Left ventricle myocardium inferior (tissue), 1 donor: ENCODE data around the gene SLC6A17. TPM values are rescaled to one million over a fixed set of nuclear protein-coding genes. Genes with fewer than 3 reads are reported as not detected.

Experiments used
- DNase-seq: peaks from one replicate; pipeline ENCODE4 v3.0.0-alpha.2; 2020
- H3K27ac ChIP-seq: fragments of 200-600 bp; replicated peaks from 2 replicates; pipeline ENCODE4 v1.8.0; 2021
- H3K27me3 ChIP-seq: fragments of 200-600 bp; 2 replicates; pipeline ENCODE4 v1.8.0; 2021; ENCODE audit warnings: low read depth
- H3K36me3 ChIP-seq: fragments of 200-600 bp; 2 replicates; pipeline ENCODE4 v1.8.0; 2021
- H3K4me1 ChIP-seq: fragments of 200-600 bp; 2 replicates; pipeline ENCODE4 v1.8.0; 2021
- H3K4me3 ChIP-seq: fragments of 200-600 bp; 2 replicates; pipeline ENCODE4 v1.8.0; 2021; ENCODE audit warnings: mild to moderate bottlenecking, moderate library complexity
- H3K9me3 ChIP-seq: fragments of 200-600 bp; replicated peaks from 2 replicates; pipeline ENCODE4 v1.8.0; 2021
- CTCF ChIP-seq: fragments of 200-600 bp; IDR thresholded peaks from 2 replicates; pipeline ENCODE4 v1.8.0; 2021; ENCODE audit warnings: antibody characterized with exemption, mild to moderate bottlenecking, borderline replicate concordance
- intact Hi-C: fragments of 100-400 bp; cut with micrococcal nuclease; formaldehyde crosslinking; loops from one replicate; pipeline ENCODE4 v1.11.0; 2022
- total RNA-seq: library from RNA; stranded (reverse); fragmentation: NEBNext Ultra II Directional; extraction: Animal tissue kit (Norgen Biotek cat#: 25700); gene quantifications from one replicate; pipeline ENCODE4 v1.2.1, GENCODE V29; 2021
- donor health status: DM: no; HTN: yes; CAD: no; lungs with severe emphysema.

The SLC6A17 gene
- total RNA-seq, 1 donor from 2014 or later = not detected

- no peaks in the 10 kb centered on the region for H3K36me3 ChIP-seq
- H3K27me3 ChIP-seq = no peaks in the 10 kb centered on the region
- H3K4me1 ChIP-seq = no peaks in the 10 kb centered on the region
- no peak for DNase-seq
- intact Hi-C loops = no loop called here
- H3K27ac ChIP-seq = no peak overlapping the region
- H3K9me3 ChIP-seq = no peaks in the 10 kb centered on the region
- H3K4me3 ChIP-seq = no peak overlapping the region
- no peak for TF ChIP-seq CTCF
Measured at GRCh38 chr1:110197905-110198629, 47.8 kb downstream of the SLC6A17 start.

GRCh38 chr1:110198746-110199145, 48.5 kb downstream of the SLC6A17 start:
- Histone ChIP-seq H3K4me3 (no peak overlapping the region), H3K36me3 (no peaks in the 10 kb centered on the region), H3K27me3 (no peaks in the 10 kb centered on the region), H3K27ac (no peak overlapping the region), H3K9me3 (no peaks in the 10 kb centered on the region), H3K4me1 (no peaks in the 10 kb centered on the region)
- intact Hi-C loops = no loop called here
- no peak for DNase-seq
- TF ChIP-seq CTCF = no peak

- Histone ChIP-seq H3K27ac (no peak overlapping the region), H3K4me3 (no peak overlapping the region), H3K9me3 (no peaks in the 10 kb centered on the region), H3K27me3 (no peaks in the 10 kb centered on the region), H3K4me1 (no peaks in the 10 kb centered on the region), H3K36me3 (no peaks in the 10 kb centered on the region)
- intact Hi-C loops = no loop called here
- DNase-seq = no peak
- no peak for TF ChIP-seq CTCF
Measured at GRCh38 chr1:110200190-110200589, 49.9 kb downstream of the SLC6A17 start.

GRCh38 chr1:110200666-110201065, 50.4 kb downstream of the SLC6A17 start:
- TF ChIP-seq CTCF = no peak
- H3K4me3 ChIP-seq = no peak overlapping the region
- no peaks in the 10 kb centered on the region for H3K4me1 ChIP-seq
- H3K9me3 ChIP-seq = no peaks in the 10 kb centered on the region
- H3K27ac ChIP-seq = no peak overlapping the region
- DNase-seq = no peak
- intact Hi-C loops = no loop called here
- no peaks in the 10 kb centered on the region for H3K36me3 ChIP-seq
- no peaks in the 10 kb centered on the region for H3K27me3 ChIP-seq

- no peak for TF ChIP-seq CTCF
- H3K9me3 ChIP-seq = no peaks in the 10 kb centered on the region
Measured at GRCh38 chr1:110201157-110201825, 51.0 kb downstream of the SLC6A17 start.

More at GRCh38 chr1:110201157-110201825, 51.0 kb downstream of the SLC6A17 start:
- intact Hi-C loops = no loop called here
- Histone ChIP-seq H3K27ac (no peak overlapping the region), H3K4me1 (no peaks in the 10 kb centered on the region), H3K4me3 (no peak overlapping the region), H3K27me3 (no peaks in the 10 kb centered on the region), H3K36me3 (no peaks in the 10 kb centered on the region)
- DNase-seq = no peak
